ENCODE results near the gene CHRNA10.

GRCh38 chr11:3669742-3670183 lies 1.4 kb downstream of the CHRNA10 start:
- TF ChIP-seq POLR2A (IDR thresholded peaks at IDR 0.05) = no peak
- no peak for TF ChIP-seq CTCF (IDR thresholded peaks at IDR 0.05)
- TF ChIP-seq POLR2AphosphoS5 (IDR thresholded peaks at IDR 0.05) = no peak

Measured in transverse colon (tissue), 4 donors.